Transverse colon (tissue), 4 donors: ENCODE data around the gene G6PC3. TPM values are rescaled to one million over a fixed set of nuclear protein-coding genes. Genes with fewer than 3 reads are reported as not detected.

Experiments used
- DNase-seq: peaks from one replicate; pipeline ENCODE4 v3.0.0-alpha.2; 2019
- H3K27ac ChIP-seq, 4 donors: fragments of 200-600 bp; sonication (generic); 2 replicates each; pipeline ENCODE4 v1.5.1; 2016 to 2018; ENCODE audit warnings: inconsistent platforms in 4 of 4
- H3K27me3 ChIP-seq: fragments of 200-600 bp; sonication (generic); 2 replicates; pipeline ENCODE4 v1.5.1; 2017; ENCODE audit warnings: inconsistent platforms
- H3K36me3 ChIP-seq, 4 donors: fragments of 200-600 bp; sonication (generic); 2 replicates each; pipeline ENCODE4 v1.5.1; 2017 to 2019; ENCODE audit warnings: inconsistent platforms in 4 of 4
- H3K4me1 ChIP-seq, 4 donors: fragments of 200-600 bp; sonication (generic); 2 replicates each; pipeline ENCODE4 v1.5.1; 2017 to 2020; ENCODE audit warnings: inconsistent platforms in 4 of 4
- H3K4me3 ChIP-seq, 4 donors: fragments of 200-600 bp; sonication (generic); 1 replicate in 1 of 4; 2 replicates in 3 of 4; pipeline versions ENCODE4 v1.5.1 to v1.6.1; 2017 to 2019; ENCODE audit warnings: inconsistent platforms in 4 of 4
- H3K9me3 ChIP-seq, 2 donors: fragments of 200-600 bp; sonication (generic); 2 replicates each; pipeline ENCODE4 v1.5.1; 2017 to 2019; ENCODE audit warnings: inconsistent platforms in 2 of 2
- CTCF ChIP-seq, 5 experiments: fragments of 200-600 bp in 3 of 5; fragments of 450-650 bp in 2 of 5; sonication (generic) in 3 of 5; IDR thresholded peaks; 1 replicate in 2 of 5; 2 replicates in 3 of 5; pipeline ENCODE4 v1.5.1; 2016 to 2017; ENCODE audit warnings: antibody characterized with exemption in 5 of 5, inconsistent platforms in 3 of 5, mild to moderate bottlenecking in 2 of 5, moderate library complexity in 1 of 5
- EP300 ChIP-seq: sonication (generic); formaldehyde crosslinking; IDR thresholded peaks from one replicate; pipeline ENCODE4 v1.6.1; 2017; ENCODE audit warnings: antibody characterized with exemption, low read depth
- POLR2A ChIP-seq: fragments of 450-650 bp; IDR thresholded peaks from one replicate; pipeline ENCODE4 v1.6.1; 2016; ENCODE audit warnings: antibody characterized with exemption, mild to moderate bottlenecking, moderate library complexity
- POLR2AphosphoS5 ChIP-seq, 3 donors: sonication (generic); formaldehyde crosslinking; IDR thresholded peaks; one replicate each; pipeline ENCODE4 v1.6.1; 2016; ENCODE audit warnings: antibody characterized with exemption in 3 of 3
- WGBS, 2 donors: methylation state at CpG; one replicate each; pipeline ENCODE4 v1.1.5; 2018; ENCODE audit warnings: low coverage in 1 of 2; 5-methylcytosine and 5-hydroxymethylcytosine counted together
- in situ Hi-C, 4 donors: fragments of 200-750 bp; cut with MboI; loops; one replicate each; pipeline versions ENCODE4 v1.15.0 to v1.15.1; 2017; ENCODE audit warnings: low sequenced_read_pairs in 3 of 4, low pct_ligation_motif_present in 1 of 4, low pct_unique_long_range_greater_than_20kb in 1 of 4
- intact Hi-C: fragments of 100-400 bp; cut with DNase I; formaldehyde crosslinking; loops from one replicate; pipeline ENCODE4 v1.15.1; 2023; ENCODE audit warnings: low total_unique reads
- total RNA-seq, 4 donors: library from RNA; depleted of rRNA; stranded (reverse); fragments of >200 nt; gene quantifications; one replicate each; pipeline ENCODE4 v1.1.0, GENCODE V29; 2016

The G6PC3 gene
- total RNA-seq, 4 donors from 2014 or later = 5.2 to 35.6 (median 18.5) TPM

GRCh38 chr17:44082256-44082927, 11.9 kb downstream of the G6PC3 start:
- TF ChIP-seq POLR2A (no peak), EP300 (no peak), POLR2AphosphoS5 (IDR thresholded peaks at IDR 0.05) (no peak), CTCF (IDR thresholded peaks at IDR 0.05) (no peak)
- Histone ChIP-seq H3K27me3 (no peaks in the 10 kb centered on the region), H3K4me3 (no peak overlapping the region), H3K4me1 (peaks cover 0 to 10% (median 4%) of the 10 kb centered on the region in 4 donors), H3K36me3 (peaks cover 0 to 24% (median 5%) of the 10 kb centered on the region in 4 donors), H3K9me3 (no peaks in the 10 kb centered on the region), H3K27ac (no peak overlapping the region)
- intact Hi-C loops = no loop called here
- no peak for DNase-seq
- in situ Hi-C loops = no loop called here
- 82 to 90% methylated on average over 11 to 19 of the region's 21 CpGs for WGBS, 2 donors

- no peaks in the 10 kb centered on the region for H3K9me3 ChIP-seq
- H3K27me3 ChIP-seq = no peaks in the 10 kb centered on the region
- no peak overlapping the region for H3K27ac ChIP-seq
- no peak for DNase-seq
- in situ Hi-C loops (no loop called here), intact Hi-C loops (no loop called here)
- no peak overlapping the region for H3K4me3 ChIP-seq
- H3K4me1 ChIP-seq = peaks cover 0 to 11% (median 5%) of the 10 kb centered on the region in 4 donors
- no peak for TF ChIP-seq EP300
- TF ChIP-seq CTCF (IDR thresholded peaks at IDR 0.05) = peak in 1 of 5 experiments; percentile 12
- WGBS, 2 donors = 83 to 88% methylated on average over 1 to 10 of the region's 12 CpGs
- H3K36me3 ChIP-seq = peaks cover 0 to 14% (median 4%) of the 10 kb centered on the region in 4 donors
These were observed 12.8 kb downstream of the G6PC3 start for GRCh38 chr17:44083250-44083849.

GRCh38 chr17:44084131-44084538, 13.6 kb downstream of the G6PC3 start:
- Histone ChIP-seq H3K4me1 (peaks cover 0 to 11% (median 5%) of the 10 kb centered on the region in 4 donors), H3K4me3 (no peak overlapping the region), H3K36me3 (peaks cover 0 to 12% (median 3%) of the 10 kb centered on the region in 4 donors), H3K27me3 (no peaks in the 10 kb centered on the region), H3K27ac (no peak overlapping the region), H3K9me3 (no peaks in the 10 kb centered on the region)
- no peak for DNase-seq
- 64% methylated on average over 10 of the region's 10 CpGs; no CpG with 5 or more reads in 1 of the 2 donors for WGBS, 2 donors
- TF ChIP-seq EP300 = no peak
- TF ChIP-seq POLR2A = no peak
- TF ChIP-seq CTCF (IDR thresholded peaks at IDR 0.05) = no peak
- TF ChIP-seq POLR2AphosphoS5 (IDR thresholded peaks at IDR 0.05) = no peak
- intact Hi-C loops = no loop called here
- in situ Hi-C loops = no loop called here

- intact Hi-C loops = no loop called here
- in situ Hi-C loops = no loop called here
- Histone ChIP-seq H3K9me3 (no peaks in the 10 kb centered on the region), H3K4me1 (peaks cover 0 to 11% (median 5%) of the 10 kb centered on the region in 4 donors), H3K27ac (no peak overlapping the region), H3K4me3 (no peak overlapping the region), H3K36me3 (peaks cover 0 to 14% (median 3%) of the 10 kb centered on the region in 4 donors), H3K27me3 (no peaks in the 10 kb centered on the region)
- TF ChIP-seq POLR2AphosphoS5 (IDR thresholded peaks at IDR 0.05) (no peak), CTCF (IDR thresholded peaks at IDR 0.05) (no peak), POLR2A (no peak), EP300 (no peak)
- WGBS, 2 donors = 89% methylated on average over 7 of the region's 7 CpGs; no CpG with 5 or more reads in 1 of the 2 donors
- no peak for DNase-seq
These were observed 14.4 kb downstream of the G6PC3 start for GRCh38 chr17:44084921-44085320.
